Large intestine (tissue), 3 donors: ENCODE measurements around the gene TMEM87A. TPM values are rescaled to one million over a fixed set of nuclear protein-coding genes. Genes with fewer than 3 reads are reported as not detected.

Experiments used
- DNase-seq, 2 donors: peaks; one replicate each; pipeline versions ENCODE4 v3.0.0 to v3.0.0-alpha.2; 2013
- H3K27ac ChIP-seq: one replicate; pipeline ENCODE4 v1.5.1; 2013; ENCODE audit warnings: low read length
- H3K27me3 ChIP-seq: 2 replicates; pipeline ENCODE4 v1.6.1; 2013; ENCODE audit warnings: low read length; ENCODE audit not compliant: control insufficient read depth, insufficient read depth
- H3K36me3 ChIP-seq: 2 replicates; pipeline ENCODE4 v1.6.1; 2013; ENCODE audit warnings: low read length; ENCODE audit not compliant: control insufficient read depth, insufficient read depth
- H3K4me1 ChIP-seq: one replicate; pipeline ENCODE4 v1.6.1; 2013; ENCODE audit warnings: low read length; ENCODE audit not compliant: control insufficient read depth, insufficient read depth
- H3K4me3 ChIP-seq: one replicate; pipeline ENCODE4 v1.5.1; 2013; ENCODE audit warnings: low read length
- H3K9me3 ChIP-seq: one replicate; pipeline ENCODE4 v1.6.1; 2013; ENCODE audit warnings: mild to moderate bottlenecking, low read depth, low read length, moderate library complexity; ENCODE audit not compliant: control insufficient read depth
- WGBS: methylation state at CpG from one replicate; pipeline ENCODE4 v1.1.5; 2013; ENCODE audit warnings: low lambda C conversion rate; ENCODE audit not compliant: insufficient coverage; 5-methylcytosine and 5-hydroxymethylcytosine counted together
- polyA plus RNA-seq: library from polyadenylated mRNA; unstranded; fragments of 120-200 nt; gene quantifications from one replicate; pipeline ENCODE4 v1.2.1, GENCODE V29; 2013

The TMEM87A gene
- polyA plus RNA-seq, 1 donor: 55.9 TPM

DNA sequence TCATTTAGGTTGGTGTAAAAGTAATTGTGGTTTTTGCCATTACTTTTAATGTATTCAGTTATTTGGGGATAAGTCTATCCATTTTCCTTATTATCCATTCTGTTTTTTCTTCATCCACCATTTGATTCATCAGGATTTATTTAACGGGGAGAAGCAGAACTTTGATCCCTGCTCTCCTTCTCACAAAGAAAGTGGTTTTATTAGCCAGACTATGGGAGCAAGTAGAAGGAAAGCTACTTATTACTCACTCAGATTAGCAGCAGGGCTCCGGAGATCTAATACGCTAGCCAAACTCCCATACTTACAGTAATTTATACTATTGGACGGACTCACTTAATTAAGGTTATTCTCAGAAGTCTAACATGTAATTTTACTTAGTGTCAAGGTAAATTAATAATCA, 14.7 kb upstream of the TMEM87A start:
- peak overlapping the region; percentile 8 for H3K4me3 ChIP-seq
- H3K9me3 ChIP-seq: no peaks in the 10 kb centered on the region
- WGBS: 42% methylated on average over 3 of the region's 4 CpGs
- H3K36me3 ChIP-seq: peaks cover 14% of the 10 kb centered on the region
- no peaks in the 10 kb centered on the region for H3K27me3 ChIP-seq
- DNase-seq: peak in 1 of 2 donors; percentile 64
- peak overlapping the region; percentile 74 for H3K27ac ChIP-seq
- peaks cover 20% of the 10 kb centered on the region for H3K4me1 ChIP-seq

GRCh38 chr15:42286445-42287029, 13.3 kb upstream of the TMEM87A start:
- H3K27ac ChIP-seq: peak overlapping the region; percentile 74
- peak; percentile 57 to 82 for DNase-seq
- no peaks in the 10 kb centered on the region for H3K9me3 ChIP-seq
- H3K4me1 ChIP-seq: peaks cover 20% of the 10 kb centered on the region
- 30% methylated on average over 2 of the region's 4 CpGs for WGBS
- no peaks in the 10 kb centered on the region for H3K27me3 ChIP-seq
- peaks cover 13% of the 10 kb centered on the region for H3K36me3 ChIP-seq
- no peak overlapping the region for H3K4me3 ChIP-seq

DNA sequence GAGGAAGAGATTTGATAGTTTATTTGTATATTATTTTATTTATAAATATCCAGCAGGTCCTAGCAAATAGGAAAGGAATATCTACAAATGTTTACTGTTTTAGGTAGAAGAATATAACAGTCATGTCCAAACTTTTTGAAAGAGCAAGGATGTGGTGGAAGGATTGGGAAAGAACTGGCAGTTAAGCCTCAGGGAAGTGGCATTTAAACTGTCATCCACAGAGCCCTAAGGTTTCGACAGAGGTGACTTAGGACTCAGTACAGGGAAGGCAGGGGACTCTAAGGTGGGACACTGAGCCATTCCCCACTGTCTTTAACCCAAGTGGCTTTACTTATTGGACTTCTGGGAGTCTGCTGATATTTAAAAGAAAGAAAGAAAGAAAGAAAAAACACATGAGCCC, 11.8 kb upstream of the TMEM87A start:
- Histone ChIP-seq H3K36me3 (peaks cover 24% of the 10 kb centered on the region), H3K4me1 (peaks cover 20% of the 10 kb centered on the region), H3K27ac (no peak overlapping the region), H3K4me3 (no peak overlapping the region), H3K27me3 (no peaks in the 10 kb centered on the region), H3K9me3 (no peaks in the 10 kb centered on the region)
- DNase-seq: no peak
- WGBS: 100% methylated on average over 1 of the region's 1 CpG

GRCh38 chr15:42284551-42284950, 11.3 kb upstream of the TMEM87A start:
- Histone ChIP-seq H3K27me3 (no peaks in the 10 kb centered on the region), H3K27ac (no peak overlapping the region), H3K4me3 (no peak overlapping the region), H3K4me1 (peaks cover 20% of the 10 kb centered on the region), H3K36me3 (peaks cover 25% of the 10 kb centered on the region), H3K9me3 (no peaks in the 10 kb centered on the region)
- no peak for DNase-seq

DNA sequence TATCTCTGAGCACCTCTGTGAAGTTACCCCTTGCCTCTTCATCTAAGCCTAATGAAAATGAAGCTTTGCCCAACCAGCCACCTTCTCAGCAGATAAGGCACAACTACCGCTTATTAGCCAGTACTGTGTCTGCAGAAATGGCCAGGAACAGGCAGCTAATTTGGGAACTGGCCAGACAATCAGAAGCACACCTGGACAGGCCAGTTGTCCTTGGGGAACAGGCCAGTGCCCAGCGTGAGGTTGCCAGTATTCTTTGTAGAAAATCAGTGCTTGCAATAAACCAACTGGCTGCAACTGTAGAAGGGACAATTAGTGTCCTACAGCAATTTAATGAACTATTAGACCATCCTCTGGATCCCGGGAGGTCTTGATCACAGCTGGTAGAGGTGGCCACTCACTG, 10.4 kb upstream of the TMEM87A start:
- Histone ChIP-seq H3K4me3 (no peak overlapping the region), H3K4me1 (peaks cover 18% of the 10 kb centered on the region), H3K9me3 (no peaks in the 10 kb centered on the region), H3K27ac (no peak overlapping the region), H3K36me3 (peaks cover 29% of the 10 kb centered on the region), H3K27me3 (no peaks in the 10 kb centered on the region)
- no CpG with 5 or more reads among the region's 3 CpGs for WGBS
- DNase-seq: no peak

DNA sequence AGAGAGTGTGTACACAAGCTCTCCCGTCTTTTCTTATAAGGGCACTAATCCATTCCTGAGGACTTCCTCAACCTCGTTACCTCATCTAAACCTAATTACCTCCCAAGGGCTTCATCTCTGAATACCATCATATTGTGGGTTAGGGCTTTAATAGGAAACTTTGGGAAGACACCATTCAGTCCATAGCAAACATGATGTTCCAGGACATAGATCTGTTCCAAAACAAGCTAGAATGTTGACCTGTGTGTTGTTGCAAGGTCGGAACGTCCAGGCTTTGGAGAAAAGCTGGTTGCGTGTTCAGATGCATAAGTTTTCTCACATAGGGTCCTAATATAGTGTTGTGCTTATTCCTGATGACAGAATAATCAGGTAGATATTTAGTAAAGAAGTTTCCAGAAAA, 9.7 kb upstream of the TMEM87A start:
- WGBS: 60% methylated on average over 3 of the region's 5 CpGs
- no peak overlapping the region for H3K27ac ChIP-seq
- no peak overlapping the region for H3K4me3 ChIP-seq
- H3K9me3 ChIP-seq: no peaks in the 10 kb centered on the region
- no peaks in the 10 kb centered on the region for H3K27me3 ChIP-seq
- peaks cover 17% of the 10 kb centered on the region for H3K4me1 ChIP-seq
- no peak for DNase-seq
- peaks cover 29% of the 10 kb centered on the region for H3K36me3 ChIP-seq

DNA sequence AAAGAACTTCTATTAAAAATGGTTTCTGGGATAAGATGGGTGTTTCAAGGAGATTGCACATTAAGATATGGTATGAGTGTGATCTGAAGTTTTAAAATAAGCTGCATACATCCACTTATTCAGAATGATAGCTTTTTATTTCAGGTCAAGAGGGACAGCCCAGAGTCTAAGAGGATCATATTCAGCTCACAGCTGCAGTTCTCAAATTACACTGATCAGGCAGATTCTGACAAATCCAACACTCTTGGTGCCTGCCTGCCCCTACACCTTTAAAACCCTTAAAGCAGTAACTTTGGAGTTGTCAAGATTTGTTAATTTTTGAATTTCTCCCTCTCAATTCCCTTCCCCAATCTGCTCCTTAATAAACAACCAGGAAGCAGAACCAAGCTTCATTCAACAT, 9.1 kb upstream of the TMEM87A start:
- DNase-seq: no peak
- H3K27ac ChIP-seq: no peak overlapping the region
- no peaks in the 10 kb centered on the region for H3K27me3 ChIP-seq
- H3K4me1 ChIP-seq: peaks cover 11% of the 10 kb centered on the region
- H3K9me3 ChIP-seq: no peaks in the 10 kb centered on the region
- peaks cover 29% of the 10 kb centered on the region for H3K36me3 ChIP-seq
- no peak overlapping the region for H3K4me3 ChIP-seq

GRCh38 chr15:42279234-42279723, 6.0 kb upstream of the TMEM87A start:
- H3K27me3 ChIP-seq: no peaks in the 10 kb centered on the region
- H3K27ac ChIP-seq: no peak overlapping the region
- DNase-seq: no peak
- peaks cover 14% of the 10 kb centered on the region for H3K4me1 ChIP-seq
- peaks cover 26% of the 10 kb centered on the region for H3K36me3 ChIP-seq
- WGBS: 100% methylated on average over 1 of the region's 3 CpGs
- no peaks in the 10 kb centered on the region for H3K9me3 ChIP-seq
- H3K4me3 ChIP-seq: no peak overlapping the region

DNA sequence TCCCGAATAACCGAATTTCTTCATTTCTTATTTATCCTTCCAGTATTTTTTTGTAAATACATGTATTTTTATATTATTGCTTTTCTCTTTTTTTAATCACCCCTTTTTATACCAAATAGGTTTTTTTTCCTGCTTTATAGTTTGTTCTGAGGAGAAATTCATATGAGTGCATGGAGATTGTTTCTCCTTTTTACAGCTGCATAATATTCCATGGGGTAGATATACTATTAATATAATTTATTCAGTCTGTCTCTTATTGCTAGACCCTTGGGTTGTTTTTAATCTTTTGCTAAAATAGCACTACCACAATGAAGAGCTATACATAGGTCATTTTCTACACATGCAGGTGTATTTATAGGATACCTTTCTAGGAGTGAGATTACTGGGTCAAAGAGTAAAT, 3.5 kb upstream of the TMEM87A start:
- no peak for DNase-seq
- no peak overlapping the region for H3K27ac ChIP-seq
- no peaks in the 10 kb centered on the region for H3K9me3 ChIP-seq
- H3K27me3 ChIP-seq: no peaks in the 10 kb centered on the region
- 100% methylated on average over 2 of the region's 2 CpGs for WGBS
- no peak overlapping the region for H3K4me3 ChIP-seq
- H3K4me1 ChIP-seq: peaks cover 14% of the 10 kb centered on the region
- peaks cover 20% of the 10 kb centered on the region for H3K36me3 ChIP-seq

GRCh38 chr15:42275780-42276391, 2.7 kb upstream of the TMEM87A start:
- WGBS: 40% methylated on average over 1 of the region's 4 CpGs
- H3K4me1 ChIP-seq: peaks cover 14% of the 10 kb centered on the region
- peaks cover 16% of the 10 kb centered on the region for H3K36me3 ChIP-seq
- H3K9me3 ChIP-seq: no peaks in the 10 kb centered on the region
- no peak overlapping the region for H3K4me3 ChIP-seq
- DNase-seq: peak in 1 of 2 donors; percentile 15
- peak overlapping the region; percentile 96 for H3K27ac ChIP-seq
- H3K27me3 ChIP-seq: no peaks in the 10 kb centered on the region

DNA sequence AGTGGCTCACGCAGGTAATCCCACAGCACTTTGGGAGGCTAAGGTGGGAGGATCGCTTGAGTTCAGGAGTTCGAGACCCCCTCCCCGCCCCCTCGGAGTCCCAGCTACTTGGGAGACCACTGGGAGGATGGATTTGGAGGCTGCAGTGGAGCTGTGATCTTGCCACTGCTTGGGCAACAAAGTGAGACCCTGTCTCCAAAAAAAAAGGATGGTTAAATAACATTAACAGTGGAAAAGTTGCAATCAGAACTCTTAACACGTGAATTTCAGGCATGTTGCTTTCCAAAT, 1.4 kb upstream of the TMEM87A start:
- H3K36me3 ChIP-seq: peaks cover 5% of the 10 kb centered on the region
- no peaks in the 10 kb centered on the region for H3K27me3 ChIP-seq
- peaks cover 22% of the 10 kb centered on the region for H3K4me1 ChIP-seq
- peak overlapping the region; percentile 67 for H3K4me3 ChIP-seq
- 60% methylated on average over 1 of the region's 6 CpGs for WGBS
- peak overlapping the region; percentile 96 for H3K27ac ChIP-seq
- DNase-seq: no peak
- H3K9me3 ChIP-seq: no peaks in the 10 kb centered on the region
